DMS153 treated with DMSO at 0.1 percent for 48 hours (cell line): ENCODE measurements around the gene SLC6A13.
"Not testable (repeated sequence)": the region's sequence is repeated elsewhere in the genome, so short reads cannot be mapped to it uniquely, and the experiment has no call there.

Source experiments
- DNase-seq: peaks from one replicate; lab custom pipeline; 2025; ENCODE audit not compliant: unreplicated experiment; lab: John Stamatoyannopoulos, UW

Gene SLC6A13

GRCh38 chr12:202081-202731, 60.4 kb downstream of the SLC6A13 start:
- DNase-seq = peak; percentile 2

- no peak for DNase-seq
Measured at GRCh38 chr12:201361-201760, 61.3 kb downstream of the SLC6A13 start.

GRCh38 chr12:198705-199104, 63.9 kb downstream of the SLC6A13 start:
- DNase-seq = no peak

- no peak for DNase-seq
Measured at GRCh38 chr12:197911-198695, 64.5 kb downstream of the SLC6A13 start.

GRCh38 chr12:197347-197746, 65.3 kb downstream of the SLC6A13 start:
- DNase-seq = no peak

GRCh38 chr12:196436-196835, 66.2 kb downstream of the SLC6A13 start:
- DNase-seq = no peak

- DNase-seq = no peak
Measured at GRCh38 chr12:195951-196350, 66.7 kb downstream of the SLC6A13 start.

- no peak for DNase-seq
Measured at GRCh38 chr12:195156-195555, 67.5 kb downstream of the SLC6A13 start.

GRCh38 chr12:194276-194675, 68.4 kb downstream of the SLC6A13 start:
- DNase-seq = no peak

GRCh38 chr12:193261-193660, 69.4 kb downstream of the SLC6A13 start:
- no peak for DNase-seq

- no peak for DNase-seq
Measured at GRCh38 chr12:191541-191940, 71.1 kb downstream of the SLC6A13 start.

GRCh38 chr12:190881-191280, 71.8 kb downstream of the SLC6A13 start:
- no peak for DNase-seq

- DNase-seq = no peak
Measured at GRCh38 chr12:189622-189962, 73.0 kb downstream of the SLC6A13 start.

- peak; percentile 23 for DNase-seq
Measured at GRCh38 chr12:188910-189621, 73.6 kb downstream of the SLC6A13 start.

GRCh38 chr12:187986-188909, 74.4 kb downstream of the SLC6A13 start:
- not testable (repeated sequence) for DNase-seq

GRCh38 chr12:186006-186625, 76.5 kb downstream of the SLC6A13 start:
- DNase-seq = no peak

GRCh38 chr12:185576-185955, 77.1 kb downstream of the SLC6A13 start:
- DNase-seq = no peak

- no peak for DNase-seq
Measured at GRCh38 chr12:184811-185575, 77.6 kb downstream of the SLC6A13 start.

GRCh38 chr12:182381-182892, 80.2 kb downstream of the SLC6A13 start:
- no peak for DNase-seq

GRCh38 chr12:181921-182320, 80.7 kb downstream of the SLC6A13 start:
- no peak for DNase-seq
